Endothelial cell of umbilical vein (primary cell): ENCODE results near the gene SYMPK. TPM values are rescaled to one million over a fixed set of nuclear protein-coding genes. Genes with fewer than 3 reads are reported as not detected.

ENCODE experiments used
- BruUV-seq: library from RNA; stranded (reverse); fragments of 400-500 nt; replicated peaks from 2 replicates; lab custom pipeline; 2021; lab: Mats Ljungman, UMichigan
- CTCF ChIA-PET: fragments of 300-600, 350-600 bp; sonication (Branson Sonifier 250); formaldehyde crosslinking; loops from one replicate; lab custom pipeline; 2021; ENCODE audit warnings: antibody characterized with exemption, inconsistent platforms; lab: Charles Lee
- POLR2A ChIA-PET: fragments of 300-600, 350-600 bp; sonication (Branson Sonifier 250); formaldehyde crosslinking; loops from one replicate; lab custom pipeline; 2021; ENCODE audit warnings: antibody characterized with exemption, inconsistent platforms; lab: Charles Lee
- DNase-seq: peaks from one replicate; pipeline ENCODE4 v3.0.0-alpha.2; 2011; ENCODE audit warnings: low read depth, low spot score
- FAIRE-seq: peaks from 2 replicates; lab custom pipeline; 2011; peaks lifted over from hg19 to GRCh38; lab: Jason Lieb, UNC
- H2AFZ ChIP-seq: 2 replicates; pipeline ENCODE4 v1.6.0; 2012; ENCODE audit warnings: low read depth, low read length, control low read depth, inconsistent platforms
- H3K27ac ChIP-seq: 2 replicates; pipeline ENCODE4 v1.5.1; 2011; ENCODE audit warnings: low read depth, mild to moderate bottlenecking, control low read depth, low read length, moderate library complexity; ENCODE audit not compliant: insufficient read depth
- H3K27me3 ChIP-seq, 2 experiments: 2 replicates each; pipeline versions ENCODE4 v1.6.0 to v1.6.1; 2011; ENCODE audit warnings: low read length in 2 of 2, mixed read lengths in 1 of 2; ENCODE audit not compliant: control insufficient read depth in 2 of 2, insufficient read depth in 2 of 2
- H3K36me3 ChIP-seq, 2 experiments: 2 replicates in 1 of 2; 3 replicates in 1 of 2; pipeline ENCODE4 v1.5.1; 2011; ENCODE audit warnings: low read length in 2 of 2, mild to moderate bottlenecking in 1 of 2, moderate library complexity in 1 of 2; ENCODE audit not compliant: control insufficient read depth in 2 of 2, insufficient read depth in 2 of 2; ENCODE audit errors: extremely low read depth in 1 of 2
- H3K4me1 ChIP-seq: 3 replicates; pipeline ENCODE4 v1.5.1; 2011; ENCODE audit warnings: mild to moderate bottlenecking, low read length; ENCODE audit not compliant: control insufficient read depth, insufficient read depth; ENCODE audit errors: extremely low read depth
- H3K4me2 ChIP-seq: 2 replicates; pipeline ENCODE4 v1.6.1; 2011; ENCODE audit warnings: low read length, control low read depth, mixed read lengths; ENCODE audit not compliant: insufficient read depth
- H3K4me3 ChIP-seq, 3 experiments: fragments of 200-600 bp in 1 of 3; sonication (generic), shearing (Covaris generic) in 1 of 3; replicated peaks in 1 of 3; 2 replicates each; pipeline ENCODE4 v1.5.1; 2011 to 2016; ENCODE audit warnings: control low read depth in 3 of 3, low read length in 3 of 3, mild to moderate bottlenecking in 2 of 3, inconsistent platforms in 1 of 3, low read depth in 1 of 3, moderate library complexity in 1 of 3; ENCODE audit not compliant: insufficient read depth in 1 of 3
- H3K79me2 ChIP-seq: 2 replicates; pipeline ENCODE4 v1.6.0; 2012; ENCODE audit warnings: low read length, inconsistent platforms; ENCODE audit not compliant: control insufficient read depth, insufficient read depth
- H3K9ac ChIP-seq: replicated peaks from 2 replicates; pipeline ENCODE3; 2011; ENCODE audit warnings: low read length, control low read depth; ENCODE audit not compliant: insufficient read depth; ENCODE audit errors: extremely low read depth
- H3K9me1 ChIP-seq: replicated peaks from 3 replicates; pipeline ENCODE4 v1.6.0; 2011; ENCODE audit warnings: mild to moderate bottlenecking, low read length; ENCODE audit not compliant: control insufficient read depth, insufficient read depth; ENCODE audit errors: extremely low read depth
- H3K9me3 ChIP-seq: replicated peaks from 2 replicates; pipeline ENCODE4 v1.5.1; 2012; ENCODE audit warnings: low read length, inconsistent platforms; ENCODE audit not compliant: control insufficient read depth, insufficient read depth
- H4K20me1 ChIP-seq: replicated peaks from 2 replicates; pipeline ENCODE3; 2011; ENCODE audit warnings: mild to moderate bottlenecking, low read length; ENCODE audit not compliant: control insufficient read depth, insufficient read depth; ENCODE audit errors: extremely low read depth
- CTCF ChIP-seq, 2 donors: IDR thresholded peaks; 1 replicate in 1 of 2; 2 replicates in 1 of 2; pipeline ENCODE4 v1.5.1; 2011; ENCODE audit warnings: low read length in 2 of 2, mild to moderate bottlenecking in 2 of 2, moderate library complexity in 2 of 2, control low read depth in 1 of 2, inconsistent platforms in 1 of 2, low read depth in 1 of 2; ENCODE audit not compliant: insufficient read depth in 1 of 2; ENCODE audit errors: extremely low read depth in 1 of 2
- EZH2 ChIP-seq: IDR thresholded peaks from 2 replicates; pipeline ENCODE4 v1.6.1; 2012; ENCODE audit warnings: borderline replicate concordance, low read depth, mild to moderate bottlenecking, moderate library complexity, low read length, inconsistent platforms; ENCODE audit not compliant: severe bottlenecking
- FOS ChIP-seq: IDR thresholded peaks from 2 replicates; pipeline ENCODE4 v1.6.1; 2011; ENCODE audit warnings: mild to moderate bottlenecking, low read length, moderate library complexity, borderline replicate concordance; ENCODE audit not compliant: insufficient read depth
- GATA2 ChIP-seq: IDR thresholded peaks from 2 replicates; pipeline ENCODE4 v1.7.0; 2011; ENCODE audit warnings: low read depth, mild to moderate bottlenecking, moderate library complexity, mixed read lengths, low read length; ENCODE audit not compliant: insufficient read length, insufficient read depth
- JUN ChIP-seq: IDR thresholded peaks from 2 replicates; pipeline ENCODE4 v1.6.1; 2011; ENCODE audit warnings: borderline replicate concordance, low read depth; ENCODE audit not compliant: insufficient read length, insufficient read depth
- MAX ChIP-seq: IDR thresholded peaks from 2 replicates; pipeline ENCODE4 v1.6.1; 2011; ENCODE audit not compliant: insufficient read depth, insufficient read length
- POLR2AphosphoS5 ChIP-seq: IDR thresholded peaks from 2 replicates; pipeline ENCODE4 v1.6.1; 2012; ENCODE audit warnings: low read depth, mild to moderate bottlenecking, control low read depth, low read length, moderate library complexity; ENCODE audit not compliant: insufficient read depth
- dilution Hi-C: fragments of 300-500 bp; cut with MboI; formaldehyde crosslinking; loops from one replicate; pipeline ENCODE4 v1.15.0; 2019; ENCODE audit warnings: low sequenced_read_pairs; ENCODE audit not compliant: extremely low pct_ligation_motif_present
- intact Hi-C: fragments of 100-400 bp; cut with micrococcal nuclease; formaldehyde crosslinking; loops from one replicate; pipeline ENCODE4 v1.10.0; 2022
- polyA plus RNA-seq, 4 experiments: library from polyadenylated mRNA; depleted of rRNA in 3 of 4; stranded (reverse) in 3 of 4; unstranded in 1 of 4; fragments of >200 nt; gene quantifications; 2 replicates each; pipeline versions ENCODE4 v1.2.1 to v1.2.3, GENCODE V29; 2011 to 2012; ENCODE audit warnings: missing spikeins in 1 of 4
- total RNA-seq: library from RNA; stranded (reverse); gene quantifications from 2 replicates; pipeline ENCODE4 v1.2.3, GENCODE V29; 2021

SYMPK gene
- total and polyA plus RNA-seq, 2 donors (not counting 3 experiments of a cell fraction or from before 2014, with no cell fraction given), result 89.8 to 95.7 TPM

GRCh38 chr19:45878043-45878794 lies 15.3 kb upstream of the SYMPK start:
- no peak for TF ChIP-seq EZH2
- TF ChIP-seq MAX, result no peak
- no peak for TF ChIP-seq FOS
- no peak for TF ChIP-seq CTCF (IDR thresholded peaks at IDR 0.05; ENCODE audit: extremely low read depth in 1 of 2, insufficient read depth in 1 of 2, low read depth in 1 of 2, low read length in 2 of 2)
- no peak for TF ChIP-seq JUN
- TF ChIP-seq GATA2, result no peak
- no peak for TF ChIP-seq POLR2AphosphoS5
- Histone ChIP-seq H3K4me3 (no peak overlapping the region), H4K20me1 (no peaks in the 10 kb centered on the region), H3K36me3 (no peaks in the 10 kb centered on the region), H3K9me3 (no peaks in the 10 kb centered on the region), H3K27me3 (peaks cover 2 to 6% of the 10 kb centered on the region in 2 experiments), H3K79me2 (no peaks in the 10 kb centered on the region), H3K4me2 (no peak overlapping the region), H3K4me1 (peaks cover 2% of the 10 kb centered on the region), H3K9ac (no peak overlapping the region), H2AFZ (no peak overlapping the region), H3K27ac (no peak overlapping the region), H3K9me1 (no peaks in the 10 kb centered on the region)
- FAIRE-seq, result no peak
- intact Hi-C loops (no loop called here), dilution Hi-C loops (no loop called here)
- no peak for DNase-seq
- CTCF ChIA-PET, result interaction anchor here (1.5 to 2.0 kb wide), 2 partner anchors 10 to 14 kb away, joined by 5 to 9 read pairs; partner anchors contain the start of gene FOXA3
- no TSS peak for BruUV-seq
- POLR2A ChIA-PET, result no interaction called here
